Thyroid gland (tissue), 4 donors: ENCODE data around the gene SMIM35. TPM values are rescaled to one million over a fixed set of nuclear protein-coding genes. Genes with fewer than 3 reads are reported as not detected.

Experiments used
- DNase-seq, 2 donors: peaks; one replicate each; pipeline ENCODE4 v3.0.0-alpha.2; 2019
- H3K27ac ChIP-seq, 3 donors: fragments of 200-600 bp; sonication (generic); 1 replicate in 2 of 3; 2 replicates in 1 of 3; pipeline ENCODE4 v1.5.1; 2016 to 2019; ENCODE audit warnings: mild to moderate bottlenecking in 1 of 3, moderate library complexity in 1 of 3
- H3K27me3 ChIP-seq: fragments of 200-600 bp; sonication (generic); one replicate; pipeline ENCODE4 v1.5.1; 2019
- H3K36me3 ChIP-seq, 2 donors: fragments of 200-600 bp; sonication (generic); one replicate each; pipeline ENCODE4 v1.5.1; 2016 to 2019
- H3K4me1 ChIP-seq, 2 donors: fragments of 200-600 bp; sonication (generic); one replicate each; pipeline ENCODE4 v1.5.1; 2017 to 2019
- H3K4me3 ChIP-seq, 3 donors: fragments of 200-600 bp; sonication (generic); replicated peaks in 1 of 3; 1 replicate in 2 of 3; 2 replicates in 1 of 3; pipeline ENCODE4 v1.5.1; 2016; ENCODE audit warnings: mild to moderate bottlenecking in 1 of 3
- H3K9me3 ChIP-seq: fragments of 200-600 bp; sonication (generic); one replicate; pipeline ENCODE4 v1.5.1; 2017
- POLR2A ChIP-seq, 2 donors: fragments of 450-650 bp; IDR thresholded peaks; one replicate each; pipeline ENCODE4 v1.6.1; 2017; ENCODE audit warnings: antibody characterized with exemption in 2 of 2, mild to moderate bottlenecking in 2 of 2, moderate library complexity in 1 of 2
- WGBS, 2 donors: methylation state at CpG; one replicate each; pipeline ENCODE4 v1.1.5; 2017; 5-methylcytosine and 5-hydroxymethylcytosine counted together
- intact Hi-C: fragments of 100-400 bp; cut with DNase I; formaldehyde crosslinking; loops from one replicate; pipeline ENCODE4 v1.15.1; 2023
- total RNA-seq, 4 donors: library from RNA; depleted of rRNA; stranded (reverse); fragments of >200 nt; gene quantifications; one replicate each; pipeline ENCODE4 v1.2.3, GENCODE V29; 2016
- TF ChIP-seq, protein P1 (sequence below), 6 experiments: fragments of 200-600 bp in 3 of 6; fragments of 450-650 bp in 3 of 6; sonication (generic) in 3 of 6; IDR thresholded peaks; one replicate each; pipeline ENCODE4 v1.5.1; 2016 to 2019; ENCODE audit warnings: antibody characterized with exemption in 6 of 6, mild to moderate bottlenecking in 2 of 6, inconsistent platforms in 1 of 6, moderate library complexity in 1 of 6

SMIM35 gene
- total RNA-seq, 4 donors from 2014 or later: not detected

GRCh38 chr11:118058311-118059245, 28.2 kb downstream of the SMIM35 start:
- no peaks in the 10 kb centered on the region for H3K9me3 ChIP-seq
- no peak for TF ChIP-seq POLR2A (IDR thresholded peaks at IDR 0.05)
- TF ChIP-seq, protein P1, sequence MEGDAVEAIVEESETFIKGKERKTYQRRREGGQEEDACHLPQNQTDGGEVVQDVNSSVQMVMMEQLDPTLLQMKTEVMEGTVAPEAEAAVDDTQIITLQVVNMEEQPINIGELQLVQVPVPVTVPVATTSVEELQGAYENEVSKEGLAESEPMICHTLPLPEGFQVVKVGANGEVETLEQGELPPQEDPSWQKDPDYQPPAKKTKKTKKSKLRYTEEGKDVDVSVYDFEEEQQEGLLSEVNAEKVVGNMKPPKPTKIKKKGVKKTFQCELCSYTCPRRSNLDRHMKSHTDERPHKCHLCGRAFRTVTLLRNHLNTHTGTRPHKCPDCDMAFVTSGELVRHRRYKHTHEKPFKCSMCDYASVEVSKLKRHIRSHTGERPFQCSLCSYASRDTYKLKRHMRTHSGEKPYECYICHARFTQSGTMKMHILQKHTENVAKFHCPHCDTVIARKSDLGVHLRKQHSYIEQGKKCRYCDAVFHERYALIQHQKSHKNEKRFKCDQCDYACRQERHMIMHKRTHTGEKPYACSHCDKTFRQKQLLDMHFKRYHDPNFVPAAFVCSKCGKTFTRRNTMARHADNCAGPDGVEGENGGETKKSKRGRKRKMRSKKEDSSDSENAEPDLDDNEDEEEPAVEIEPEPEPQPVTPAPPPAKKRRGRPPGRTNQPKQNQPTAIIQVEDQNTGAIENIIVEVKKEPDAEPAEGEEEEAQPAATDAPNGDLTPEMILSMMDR (IDR thresholded peaks at IDR 0.05): no peak
- H3K4me1 ChIP-seq: no peaks in the 10 kb centered on the region
- H3K36me3 ChIP-seq: no peaks in the 10 kb centered on the region
- 85 to 91% methylated on average over 15 to 20 of the region's 20 CpGs for WGBS, 2 donors
- no peaks in the 10 kb centered on the region for H3K27me3 ChIP-seq
- DNase-seq: no peak
- H3K4me3 ChIP-seq: no peak overlapping the region
- no peak overlapping the region for H3K27ac ChIP-seq
- intact Hi-C loops: no loop called here

GRCh38 chr11:118057251-118058145, 29.3 kb downstream of the SMIM35 start:
- Histone ChIP-seq H3K27me3 (no peaks in the 10 kb centered on the region), H3K27ac (no peak overlapping the region), H3K4me1 (no peaks in the 10 kb centered on the region), H3K36me3 (no peaks in the 10 kb centered on the region), H3K4me3 (no peak overlapping the region), H3K9me3 (no peaks in the 10 kb centered on the region)
- intact Hi-C loops: no loop called here
- TF ChIP-seq, protein P1 (IDR thresholded peaks at IDR 0.05): no peak
- no peak for TF ChIP-seq POLR2A (IDR thresholded peaks at IDR 0.05)
- DNase-seq: no peak
- 80 to 82% methylated on average over 14 of the region's 14 CpGs for WGBS, 2 donors

- no peak for DNase-seq
- Histone ChIP-seq H3K27me3 (no peaks in the 10 kb centered on the region), H3K27ac (no peak overlapping the region), H3K36me3 (no peaks in the 10 kb centered on the region), H3K4me3 (no peak overlapping the region), H3K9me3 (no peaks in the 10 kb centered on the region), H3K4me1 (no peaks in the 10 kb centered on the region)
- no peak for TF ChIP-seq POLR2A (IDR thresholded peaks at IDR 0.05)
- TF ChIP-seq, protein P1 (IDR thresholded peaks at IDR 0.05): no peak
- intact Hi-C loops: no loop called here
- WGBS, 2 donors: 87 to 88% methylated on average over 8 of the region's 8 CpGs
These were observed 30.0 kb downstream of the SMIM35 start for GRCh38 chr11:118056806-118057205.

- H3K4me3 ChIP-seq: no peak overlapping the region
- no peak for TF ChIP-seq POLR2A (IDR thresholded peaks at IDR 0.05)
- TF ChIP-seq, protein P1 (IDR thresholded peaks at IDR 0.05): no peak
- DNase-seq: no peak
- no peaks in the 10 kb centered on the region for H3K9me3 ChIP-seq
- H3K27ac ChIP-seq: no peak overlapping the region
- intact Hi-C loops: no loop called here
- no peaks in the 10 kb centered on the region for H3K4me1 ChIP-seq
- WGBS, 2 donors: 95 to 97% methylated on average over 7 of the region's 7 CpGs
- no peaks in the 10 kb centered on the region for H3K27me3 ChIP-seq
- no peaks in the 10 kb centered on the region for H3K36me3 ChIP-seq
These were observed 30.8 kb downstream of the SMIM35 start for GRCh38 chr11:118055966-118056365.
